Neuronal stem cell (in vitro differentiated cells): ENCODE results near the gene CKM.
A peak's percentile ranks its signal among the peaks of the same experiment; 100 is the strongest.

Source experiments
- DNase-seq: peaks from one replicate; pipeline ENCODE4 v3.0.0-alpha.2; 2013; ENCODE audit warnings: low spot score
- H2AFZ ChIP-seq: one replicate; pipeline ENCODE4 v1.6.1; 2013; ENCODE audit warnings: mild to moderate bottlenecking, low read length, inconsistent platforms
- H2AK5ac ChIP-seq: 2 replicates; pipeline ENCODE4 v1.6.1; 2013; ENCODE audit warnings: low read depth, mild to moderate bottlenecking, inconsistent platforms, low read length, moderate library complexity, mixed read lengths
- H2BK120ac ChIP-seq: 2 replicates; pipeline ENCODE4 v1.6.1; 2013; ENCODE audit warnings: low read depth, mild to moderate bottlenecking, inconsistent platforms, low read length, moderate library complexity, mixed read lengths
- H2BK12ac ChIP-seq: one replicate; pipeline ENCODE4 v1.6.1; 2013; ENCODE audit warnings: low read length, inconsistent platforms
- H2BK15ac ChIP-seq: 2 replicates; pipeline ENCODE4 v1.6.1; 2013; ENCODE audit warnings: mild to moderate bottlenecking, low read length, inconsistent platforms, mixed read lengths
- H2BK5ac ChIP-seq: one replicate; pipeline ENCODE4 v1.6.1; 2013; ENCODE audit warnings: inconsistent platforms, mild to moderate bottlenecking, low read length, moderate library complexity
- H3K14ac ChIP-seq: one replicate; pipeline ENCODE4 v1.6.1; 2013; ENCODE audit warnings: low read length, inconsistent platforms
- H3K18ac ChIP-seq: 2 replicates; pipeline ENCODE4 v1.6.1; 2013; ENCODE audit warnings: low read length, inconsistent platforms
- H3K23ac ChIP-seq: 2 replicates; pipeline ENCODE4 v1.6.1; 2013; ENCODE audit warnings: low read depth, mild to moderate bottlenecking, mixed read lengths, low read length, inconsistent platforms; ENCODE audit not compliant: poor library complexity
- H3K27ac ChIP-seq: replicated peaks from 3 replicates; pipeline ENCODE4 v1.5.1; 2013; ENCODE audit warnings: low read length, inconsistent platforms
- H3K27me3 ChIP-seq, 3 experiments: 2 replicates each; pipeline ENCODE4 v1.6.1; 2013; ENCODE audit warnings: low read length in 3 of 3, mild to moderate bottlenecking in 2 of 3, inconsistent platforms in 1 of 3, low read depth in 1 of 3, mixed read lengths in 1 of 3, moderate library complexity in 1 of 3; ENCODE audit not compliant: control insufficient read depth in 3 of 3, insufficient read depth in 3 of 3
- H3K36me3 ChIP-seq, 2 donors: replicated peaks in 1 of 2; 2 replicates each; pipeline ENCODE4 v1.6.1; 2013; ENCODE audit warnings: low read length in 2 of 2; ENCODE audit not compliant: control insufficient read depth in 2 of 2, insufficient read depth in 2 of 2
- H3K4ac ChIP-seq: 2 replicates; pipeline ENCODE4 v1.6.1; 2013; ENCODE audit warnings: inconsistent platforms, mild to moderate bottlenecking, low read length, moderate library complexity
- H3K4me1 ChIP-seq, 2 donors: 1 replicate in 1 of 2; 2 replicates in 1 of 2; pipeline ENCODE4 v1.6.1; 2013; ENCODE audit warnings: low read length in 2 of 2, low read depth in 1 of 2; ENCODE audit not compliant: control insufficient read depth in 2 of 2, insufficient read depth in 1 of 2
- H3K4me2 ChIP-seq: one replicate; pipeline ENCODE4 v1.6.1; 2013; ENCODE audit warnings: mild to moderate bottlenecking, low read length, inconsistent platforms; ENCODE audit not compliant: insufficient read depth, poor library complexity, severe bottlenecking
- H3K4me3 ChIP-seq, 2 donors: 2 replicates each; pipeline ENCODE4 v1.5.1; 2013; ENCODE audit warnings: low read length in 2 of 2, mild to moderate bottlenecking in 2 of 2, inconsistent platforms in 1 of 2, moderate library complexity in 1 of 2
- H3K79me1 ChIP-seq: one replicate; pipeline ENCODE4 v1.6.1; 2013; ENCODE audit warnings: low read depth, mild to moderate bottlenecking, inconsistent platforms, low read length, moderate library complexity
- H3K9ac ChIP-seq: one replicate; pipeline ENCODE4 v1.6.1; 2013; ENCODE audit warnings: mild to moderate bottlenecking, low read depth, low read length, inconsistent platforms; ENCODE audit not compliant: poor library complexity
- H3K9me3 ChIP-seq, 2 donors: replicated peaks in 1 of 2; 2 replicates each; pipeline versions ENCODE3 to v1.6.1; 2013; ENCODE audit warnings: low read length in 2 of 2, mild to moderate bottlenecking in 2 of 2, inconsistent platforms in 1 of 2, low read depth in 1 of 2, mixed read lengths in 1 of 2, moderate library complexity in 1 of 2; ENCODE audit not compliant: control insufficient read depth in 2 of 2, insufficient read depth in 1 of 2
- H4K8ac ChIP-seq: one replicate; pipeline ENCODE4 v1.6.1; 2013; ENCODE audit warnings: low read depth, mild to moderate bottlenecking, inconsistent platforms, low read length, moderate library complexity
- H4K91ac ChIP-seq: one replicate; pipeline ENCODE4 v1.6.1; 2013; ENCODE audit warnings: low read length, low read depth, mild to moderate bottlenecking, inconsistent platforms; ENCODE audit not compliant: poor library complexity
- WGBS, 2 donors: extraction: QIAGEN DNeasy Blood & Tissue Kit; methylation state at CpG; one replicate each; pipeline ENCODE4 v1.1.7; 2013; ENCODE audit warnings: missing lambda C conversion rate in 2 of 2, mixed read lengths in 1 of 2; ENCODE audit not compliant: insufficient read length in 2 of 2, insufficient replicate concordance in 1 of 2; ENCODE audit errors: extremely low coverage in 2 of 2; 5-methylcytosine and 5-hydroxymethylcytosine counted together

The CKM gene

DNA sequence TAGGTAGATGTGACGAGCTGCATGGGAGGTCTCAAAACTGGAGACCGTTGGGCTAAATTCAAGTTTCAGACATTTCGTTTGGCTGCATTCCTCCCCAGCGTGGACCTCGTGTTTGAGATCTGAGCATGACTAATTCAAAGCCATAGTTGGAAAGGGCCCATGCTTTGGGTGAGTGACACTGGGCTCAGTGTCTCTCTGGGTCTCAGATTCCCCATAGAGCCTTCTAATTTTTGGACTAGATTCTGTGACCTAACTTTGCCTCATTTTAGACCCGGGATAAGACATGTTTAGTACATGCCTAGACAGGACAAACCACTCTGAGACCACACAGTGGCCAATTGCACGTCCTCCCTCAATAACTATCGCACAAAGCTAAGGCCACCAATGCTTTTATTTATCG lies 16.6 kb downstream of the CKM start:
- no peak overlapping the region for H3K4ac ChIP-seq
- H3K9ac ChIP-seq = no peak overlapping the region
- H3K4me3 ChIP-seq = no peak overlapping the region
- H2AK5ac ChIP-seq = no peak overlapping the region
- H3K18ac ChIP-seq = no peak overlapping the region
- H3K4me2 ChIP-seq = no peak overlapping the region
- no peak overlapping the region for H2BK120ac ChIP-seq
- peak overlapping the region; percentile 39 for H2AFZ ChIP-seq
- H3K14ac ChIP-seq = no peak overlapping the region
- peaks cover 0 to 5% of the 10 kb centered on the region in 2 donors for H3K9me3 ChIP-seq
- H4K8ac ChIP-seq = no peak overlapping the region
- peaks cover 0 to 5% of the 10 kb centered on the region in 2 donors for H3K4me1 ChIP-seq
- DNase-seq = no peak
- no peak overlapping the region for H2BK15ac ChIP-seq
- no CpG with 5 or more reads among the region's 9 CpGs for WGBS, 2 donors
- H3K23ac ChIP-seq = no peak overlapping the region
- H4K91ac ChIP-seq = no peak overlapping the region
- no peak overlapping the region for H2BK5ac ChIP-seq
- H3K36me3 ChIP-seq = peaks cover 3 to 12% of the 10 kb centered on the region in 2 donors
- H3K79me1 ChIP-seq = no peaks in the 10 kb centered on the region
- no peaks in the 10 kb centered on the region for H3K27me3 ChIP-seq
- no peak overlapping the region for H2BK12ac ChIP-seq
- no peak overlapping the region for H3K27ac ChIP-seq

DNA sequence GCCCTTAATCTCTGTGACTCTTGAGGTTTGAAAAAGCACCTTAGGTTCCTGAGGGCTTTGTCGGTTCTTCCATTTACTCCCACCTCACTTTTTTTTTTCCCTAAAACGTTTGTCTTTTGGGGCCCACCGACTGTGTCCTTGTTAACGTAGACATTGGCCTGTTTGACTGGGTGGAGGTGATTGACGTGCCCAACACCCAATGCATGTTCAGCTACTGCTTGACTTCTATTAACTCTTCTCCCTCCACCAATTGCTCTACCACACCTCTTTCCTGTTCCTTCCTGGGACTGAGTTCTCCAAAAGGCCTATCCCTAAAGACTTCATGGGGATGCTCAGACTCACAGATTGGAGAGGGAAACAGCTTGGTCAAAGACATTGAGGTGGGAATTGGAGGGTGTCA lies 17.3 kb downstream of the CKM start:
- H3K4me1 ChIP-seq = peaks cover 0 to 5% of the 10 kb centered on the region in 2 donors
- H2AFZ ChIP-seq = no peak overlapping the region
- H2BK12ac ChIP-seq = no peak overlapping the region
- no peak overlapping the region for H2BK120ac ChIP-seq
- no peak overlapping the region for H4K91ac ChIP-seq
- no peak overlapping the region for H3K23ac ChIP-seq
- no peak overlapping the region for H2BK5ac ChIP-seq
- H3K9ac ChIP-seq = no peak overlapping the region
- peaks cover 3 to 15% of the 10 kb centered on the region in 2 donors for H3K36me3 ChIP-seq
- no peaks in the 10 kb centered on the region for H3K27me3 ChIP-seq
- peaks cover 0 to 5% of the 10 kb centered on the region in 2 donors for H3K9me3 ChIP-seq
- WGBS, 2 donors = no CpG with 5 or more reads among the region's 5 CpGs
- no peak overlapping the region for H3K4ac ChIP-seq
- no peak overlapping the region for H2AK5ac ChIP-seq
- no peak overlapping the region for H3K27ac ChIP-seq
- H3K14ac ChIP-seq = no peak overlapping the region
- no peak overlapping the region for H2BK15ac ChIP-seq
- no peak for DNase-seq
- no peak overlapping the region for H3K4me2 ChIP-seq
- H3K18ac ChIP-seq = no peak overlapping the region
- H3K4me3 ChIP-seq = no peak overlapping the region
- no peak overlapping the region for H4K8ac ChIP-seq
- no peaks in the 10 kb centered on the region for H3K79me1 ChIP-seq

DNA sequence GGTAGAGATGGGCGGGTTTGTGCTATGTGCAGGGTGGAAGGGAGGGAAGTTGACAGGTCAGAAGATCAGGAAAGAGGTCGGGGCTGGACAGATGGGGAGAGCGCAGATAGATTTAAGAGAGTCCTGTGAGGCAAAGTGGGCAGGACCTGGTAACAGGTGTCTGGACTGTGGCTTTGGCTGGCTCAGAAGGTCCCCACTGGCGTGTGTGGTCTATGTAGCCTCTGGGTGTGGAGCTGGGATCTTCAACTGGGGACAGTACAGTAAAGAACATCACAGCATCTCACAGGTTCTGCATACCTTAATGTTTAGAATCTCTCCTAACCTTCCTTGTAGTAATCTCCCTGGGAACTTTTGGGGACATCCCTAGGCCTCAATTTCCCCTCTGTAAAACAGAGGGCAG lies 17.7 kb downstream of the CKM start:
- Histone ChIP-seq H2BK5ac (no peak overlapping the region), H4K8ac (no peak overlapping the region), H3K27me3 (no peaks in the 10 kb centered on the region), H3K27ac (no peak overlapping the region), H2BK15ac (no peak overlapping the region), H3K4me1 (peaks cover 0 to 5% of the 10 kb centered on the region in 2 donors), H2AK5ac (no peak overlapping the region), H3K4me3 (no peak overlapping the region), H3K23ac (no peak overlapping the region), H3K14ac (no peak overlapping the region), H3K18ac (no peak overlapping the region), H2AFZ (no peak overlapping the region), H3K9ac (no peak overlapping the region), H4K91ac (no peak overlapping the region), H3K36me3 (peaks cover 6 to 17% of the 10 kb centered on the region in 2 donors), H3K4ac (no peak overlapping the region), H3K9me3 (peaks cover 0 to 5% of the 10 kb centered on the region in 2 donors), H3K4me2 (no peak overlapping the region), H2BK12ac (no peak overlapping the region), H2BK120ac (no peak overlapping the region), H3K79me1 (no peaks in the 10 kb centered on the region)
- no CpG with 5 or more reads among the region's 4 CpGs for WGBS, 2 donors
- DNase-seq = no peak

DNA sequence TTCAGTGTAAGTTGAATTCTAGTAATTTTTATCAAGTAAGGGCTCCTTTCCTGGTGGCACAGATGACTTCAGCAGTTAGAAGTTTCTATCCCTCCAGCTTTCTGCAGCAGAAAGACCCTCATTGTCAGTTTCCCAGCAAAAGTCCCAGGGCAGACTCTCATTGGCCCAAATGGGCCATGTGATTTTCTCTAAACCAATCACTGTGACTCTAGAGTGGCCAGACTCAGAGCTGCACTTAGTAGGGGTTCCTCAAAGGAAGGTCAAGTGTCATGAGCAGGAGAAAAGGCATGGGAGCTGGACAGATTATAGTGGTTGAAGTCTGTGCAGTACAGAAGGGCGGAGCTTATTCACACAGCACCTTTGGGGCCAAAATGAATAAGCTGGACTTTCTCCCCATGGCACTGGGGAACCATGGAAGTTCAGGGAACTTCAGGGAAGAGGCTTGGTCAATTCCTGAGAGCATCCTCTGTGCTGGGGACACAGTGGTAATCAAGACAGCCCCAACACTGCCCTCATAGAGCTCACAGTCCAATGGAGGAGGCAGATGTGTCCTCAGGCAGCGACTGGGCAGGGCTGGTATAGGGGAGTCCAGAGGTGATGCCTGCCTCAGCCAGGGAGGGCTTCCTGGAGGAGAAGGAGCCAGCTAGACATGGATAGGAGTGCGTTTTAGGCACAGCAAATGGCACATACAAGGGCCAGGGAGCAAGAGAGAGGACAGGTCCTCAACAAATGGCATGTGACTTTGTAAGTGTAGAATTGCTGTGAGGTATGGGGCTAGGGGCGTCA lies 18.3 kb downstream of the CKM start:
- Histone ChIP-seq H3K4ac (no peak overlapping the region), H3K36me3 (peaks cover 11 to 23% of the 10 kb centered on the region in 2 donors), H3K27me3 (no peaks in the 10 kb centered on the region), H2BK5ac (no peak overlapping the region), H3K9ac (no peak overlapping the region), H3K23ac (no peak overlapping the region), H2BK120ac (no peak overlapping the region), H4K8ac (no peak overlapping the region), H4K91ac (no peak overlapping the region), H2BK12ac (no peak overlapping the region), H3K79me1 (no peaks in the 10 kb centered on the region), H3K4me3 (no peak overlapping the region), H3K4me1 (peaks cover 0 to 5% of the 10 kb centered on the region in 2 donors), H2BK15ac (no peak overlapping the region), H2AFZ (no peak overlapping the region), H3K9me3 (peaks cover 0 to 5% of the 10 kb centered on the region in 2 donors), H3K14ac (no peak overlapping the region), H2AK5ac (no peak overlapping the region), H3K4me2 (no peak overlapping the region), H3K27ac (no peak overlapping the region), H3K18ac (no peak overlapping the region)
- DNase-seq = no peak
- no CpG with 5 or more reads among the region's 4 CpGs for WGBS, 2 donors
